ENCODE measurements around the gene SPAG17. TPM values are rescaled to one million over a fixed set of nuclear protein-coding genes. Genes with fewer than 3 reads are reported as not detected.

The SPAG17 gene
- total and polyA plus RNA-seq, 2 of the 13 experiments (the other 11 are each of a cell fraction or from before 2014, with no cell fraction given), result not detected

DNA sequence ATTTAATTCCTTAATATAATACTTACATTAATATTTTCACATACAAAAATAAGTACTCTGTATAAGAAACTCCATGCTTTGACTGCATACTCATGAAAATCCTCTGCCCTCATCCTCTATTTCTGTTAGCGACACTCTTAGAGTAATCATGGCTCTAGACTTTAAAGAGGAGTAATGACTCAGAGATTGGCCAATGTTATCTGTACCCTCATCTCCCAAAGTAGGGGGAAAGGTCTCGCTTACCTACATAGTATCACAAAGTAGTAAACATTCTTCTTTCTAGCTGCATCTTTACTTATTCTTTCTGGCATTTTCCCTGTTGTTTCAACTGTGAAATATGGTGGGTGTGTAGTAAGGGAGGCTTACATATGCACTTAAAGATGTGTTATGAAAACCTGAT is 29.8 kb upstream of the SPAG17 start:
- H3K4me3 ChIP-seq (replicated peaks in 1 of 3; ENCODE audit: insufficient read depth in 1 of 3, low read depth in 2 of 3, low read length in 3 of 3), result no peak overlapping the region
- FAIRE-seq (no peak), ATAC-seq (no peak), DNase-seq (ENCODE audit: low spot score) (no peak)
- H4K20me1 ChIP-seq (ENCODE audit: insufficient read depth, low read length), result no peaks in the 10 kb centered on the region
- no peak overlapping the region for H3K4me2 ChIP-seq (ENCODE audit: low read depth, low read length)
- H3K79me2 ChIP-seq (ENCODE audit: insufficient read depth, low read length), result no peaks in the 10 kb centered on the region
- H3K27me3 ChIP-seq (ENCODE audit: control insufficient read depth in 1 of 2, insufficient read depth in 2 of 2, low read length in 2 of 2), result no peaks in the 10 kb centered on the region
- CTCF ChIA-PET (ENCODE audit: low intra/inter-chr PET ratio, low total read pairs), result no interaction called here
- TF ChIP-seq POLR2A (IDR thresholded peaks at IDR 0.05; ENCODE audit: insufficient read depth in 1 of 2, low read depth in 2 of 2, low read length in 2 of 2) (no peak), DR1 (CRISPR knock-in tag; IDR thresholded peaks at IDR 0.05) (no peak), ZNF615 (CRISPR knock-in tag; IDR thresholded peaks at IDR 0.05; ENCODE audit: borderline replicate concordance) (no peak), ZNF24 (IDR thresholded peaks at IDR 0.05) (no peak), CAMTA2 (CRISPR knock-in tag; IDR thresholded peaks at IDR 0.05; ENCODE audit: borderline replicate concordance) (no peak), SNAPC2 (CRISPR knock-in tag; IDR thresholded peaks at IDR 0.05) (no peak), AHR (CRISPR knock-in tag; IDR thresholded peaks at IDR 0.05) (no peak), ZNF329 (CRISPR knock-in tag; IDR thresholded peaks at IDR 0.05; ENCODE audit: low read depth) (no peak), RFX5 (IDR thresholded peaks at IDR 0.05; ENCODE audit: low read depth, low read length) (no peak), ZNF30 (CRISPR knock-in tag; IDR thresholded peaks at IDR 0.05) (no peak), SOX6 (IDR thresholded peaks at IDR 0.05) (no peak), SOX6 (CRISPR knock-in tag; IDR thresholded peaks at IDR 0.05) (no peak), ZNF83 (CRISPR knock-in tag; IDR thresholded peaks at IDR 0.05; ENCODE audit: borderline replicate concordance) (no peak), IKZF4 (CRISPR knock-in tag; IDR thresholded peaks at IDR 0.05; ENCODE audit: borderline replicate concordance, low read depth, not compliant biosample characterization) (no peak)
- TF ChIP-seq, protein P1, sequence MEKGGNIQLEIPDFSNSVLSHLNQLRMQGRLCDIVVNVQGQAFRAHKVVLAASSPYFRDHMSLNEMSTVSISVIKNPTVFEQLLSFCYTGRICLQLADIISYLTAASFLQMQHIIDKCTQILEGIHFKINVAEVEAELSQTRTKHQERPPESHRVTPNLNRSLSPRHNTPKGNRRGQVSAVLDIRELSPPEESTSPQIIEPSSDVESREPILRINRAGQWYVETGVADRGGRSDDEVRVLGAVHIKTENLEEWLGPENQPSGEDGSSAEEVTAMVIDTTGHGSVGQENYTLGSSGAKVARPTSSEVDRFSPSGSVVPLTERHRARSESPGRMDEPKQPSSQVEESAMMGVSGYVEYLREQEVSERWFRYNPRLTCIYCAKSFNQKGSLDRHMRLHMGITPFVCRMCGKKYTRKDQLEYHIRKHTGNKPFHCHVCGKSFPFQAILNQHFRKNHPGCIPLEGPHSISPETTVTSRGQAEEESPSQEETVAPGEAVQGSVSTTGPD (CRISPR knock-in tag; IDR thresholded peaks at IDR 0.05), result no peak
- TF ChIP-seq, protein P2, sequence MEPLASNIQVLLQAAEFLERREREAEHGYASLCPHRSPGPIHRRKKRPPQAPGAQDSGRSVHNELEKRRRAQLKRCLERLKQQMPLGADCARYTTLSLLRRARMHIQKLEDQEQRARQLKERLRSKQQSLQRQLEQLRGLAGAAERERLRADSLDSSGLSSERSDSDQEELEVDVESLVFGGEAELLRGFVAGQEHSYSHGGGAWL (CRISPR knock-in tag; IDR thresholded peaks at IDR 0.05), result no peak
- TF ChIP-seq, protein P3, sequence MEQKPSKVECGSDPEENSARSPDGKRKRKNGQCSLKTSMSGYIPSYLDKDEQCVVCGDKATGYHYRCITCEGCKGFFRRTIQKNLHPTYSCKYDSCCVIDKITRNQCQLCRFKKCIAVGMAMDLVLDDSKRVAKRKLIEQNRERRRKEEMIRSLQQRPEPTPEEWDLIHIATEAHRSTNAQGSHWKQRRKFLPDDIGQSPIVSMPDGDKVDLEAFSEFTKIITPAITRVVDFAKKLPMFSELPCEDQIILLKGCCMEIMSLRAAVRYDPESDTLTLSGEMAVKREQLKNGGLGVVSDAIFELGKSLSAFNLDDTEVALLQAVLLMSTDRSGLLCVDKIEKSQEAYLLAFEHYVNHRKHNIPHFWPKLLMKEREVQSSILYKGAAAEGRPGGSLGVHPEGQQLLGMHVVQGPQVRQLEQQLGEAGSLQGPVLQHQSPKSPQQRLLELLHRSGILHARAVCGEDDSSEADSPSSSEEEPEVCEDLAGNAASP (CRISPR knock-in tag; IDR thresholded peaks at IDR 0.05; ENCODE audit: borderline replicate concordance), result no peak
- in situ Hi-C loops (cut with HindIII; ENCODE audit: extremely low pct_ligation_motif_present, low pct_unique_long_range_greater_than_20kb) (no loop called here), intact Hi-C loops (cut with micrococcal nuclease; ENCODE audit: unreplicated experiment) (no loop called here)
- H3K9ac ChIP-seq (ENCODE audit: insufficient read depth, low read depth, low read length), result no peak overlapping the region
- no TSS peak for BruUV-seq (replicated peaks)
- no peaks in the 10 kb centered on the region for H3K9me3 ChIP-seq (ENCODE audit: low read length)
- no peaks in the 10 kb centered on the region for H3K4me1 ChIP-seq (ENCODE audit: insufficient read depth, low read length)
- POLR2A ChIA-PET, result no interaction called here
- WGBS (ENCODE audit: low lambda C conversion rate), result 22% methylated on average over 2 of the region's 2 CpGs
- H3K36me3 ChIP-seq (replicated peaks in 1 of 2; ENCODE audit: control insufficient read depth in 1 of 2, insufficient read depth in 2 of 2, low read length in 2 of 2), result no peaks in the 10 kb centered on the region
- H3K27ac ChIP-seq (ENCODE audit: extremely low read length, insufficient read depth, low read length), result no peak overlapping the region
- no peak overlapping the region for H2AFZ ChIP-seq (ENCODE audit: low read length)
